SK-N-SH (cell line): ENCODE results near the gene PLEKHH1.

Source experiments
- EP300 ChIP-seq, 2 experiments: IDR thresholded peaks; 2 replicates each; pipeline versions ENCODE4 v1.4.0 to v1.6.1; 2012; ENCODE audit warnings: borderline replicate concordance in 1 of 2, low read depth in 1 of 2, low read length in 1 of 2
- FOXM1 ChIP-seq: IDR thresholded peaks from 2 replicates; pipeline ENCODE4 v1.4.0; 2012; ENCODE audit warnings: low read depth, mild to moderate bottlenecking
- NFIC ChIP-seq: IDR thresholded peaks from 2 replicates; pipeline ENCODE4 v1.4.0; 2012; ENCODE audit warnings: borderline replicate concordance
- POLR2AphosphoS5 ChIP-seq: IDR thresholded peaks from 2 replicates; pipeline ENCODE4 v1.6.1; 2012; ENCODE audit warnings: low read depth, low read length
- RAD21 ChIP-seq: IDR thresholded peaks from 2 replicates; pipeline ENCODE4 v1.6.1; 2012; ENCODE audit warnings: mild to moderate bottlenecking, low read length
- SIN3A ChIP-seq: IDR thresholded peaks from 2 replicates; pipeline ENCODE4 v1.6.1; 2012; ENCODE audit warnings: low read depth, mild to moderate bottlenecking, low read length, moderate library complexity, borderline replicate concordance
- TF ChIP-seq, protein P1 (sequence below): fragments of 200-600 bp; sonication (generic); IDR thresholded peaks from 2 replicates; pipeline ENCODE4 v1.6.1; 2017; ENCODE audit warnings: antibody characterized with exemption, mild to moderate bottlenecking, moderate library complexity
- TF ChIP-seq, protein P2 (sequence below): IDR thresholded peaks from 2 replicates; pipeline ENCODE4; 2012
- TF ChIP-seq, protein P3 (sequence below): IDR thresholded peaks from 2 replicates; pipeline ENCODE4 v1.6.1; 2012; ENCODE audit warnings: mild to moderate bottlenecking, low read depth, low read length, moderate library complexity

DNA sequence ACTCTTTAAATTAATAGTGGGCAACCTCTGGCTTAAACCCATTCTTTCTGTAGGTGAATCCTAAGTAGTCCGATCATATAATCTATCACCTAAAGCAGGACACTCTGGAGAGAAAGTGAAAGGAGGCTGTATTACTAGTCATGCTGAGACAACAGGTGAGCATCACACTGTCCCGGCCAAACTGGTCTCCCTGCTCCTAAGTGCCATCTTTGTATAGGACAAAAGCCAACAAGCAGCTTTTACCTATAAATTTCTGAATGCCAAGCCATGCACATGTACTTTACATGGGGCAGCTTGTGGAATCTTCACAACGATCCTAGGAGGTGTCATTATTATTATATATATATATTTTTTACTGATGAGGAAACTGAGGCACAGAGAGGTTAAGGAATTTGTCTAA is 18.0 kb downstream of the PLEKHH1 start:
- TF ChIP-seq, protein P1, sequence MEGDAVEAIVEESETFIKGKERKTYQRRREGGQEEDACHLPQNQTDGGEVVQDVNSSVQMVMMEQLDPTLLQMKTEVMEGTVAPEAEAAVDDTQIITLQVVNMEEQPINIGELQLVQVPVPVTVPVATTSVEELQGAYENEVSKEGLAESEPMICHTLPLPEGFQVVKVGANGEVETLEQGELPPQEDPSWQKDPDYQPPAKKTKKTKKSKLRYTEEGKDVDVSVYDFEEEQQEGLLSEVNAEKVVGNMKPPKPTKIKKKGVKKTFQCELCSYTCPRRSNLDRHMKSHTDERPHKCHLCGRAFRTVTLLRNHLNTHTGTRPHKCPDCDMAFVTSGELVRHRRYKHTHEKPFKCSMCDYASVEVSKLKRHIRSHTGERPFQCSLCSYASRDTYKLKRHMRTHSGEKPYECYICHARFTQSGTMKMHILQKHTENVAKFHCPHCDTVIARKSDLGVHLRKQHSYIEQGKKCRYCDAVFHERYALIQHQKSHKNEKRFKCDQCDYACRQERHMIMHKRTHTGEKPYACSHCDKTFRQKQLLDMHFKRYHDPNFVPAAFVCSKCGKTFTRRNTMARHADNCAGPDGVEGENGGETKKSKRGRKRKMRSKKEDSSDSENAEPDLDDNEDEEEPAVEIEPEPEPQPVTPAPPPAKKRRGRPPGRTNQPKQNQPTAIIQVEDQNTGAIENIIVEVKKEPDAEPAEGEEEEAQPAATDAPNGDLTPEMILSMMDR: no peak
- no peak for TF ChIP-seq EP300 (IDR thresholded peaks at IDR 0.05; ENCODE audit: borderline replicate concordance in 1 of 2, low read depth in 1 of 2, low read length in 1 of 2)
- no peak for TF ChIP-seq NFIC
- TF ChIP-seq FOXM1: no peak
- TF ChIP-seq, protein P2, sequence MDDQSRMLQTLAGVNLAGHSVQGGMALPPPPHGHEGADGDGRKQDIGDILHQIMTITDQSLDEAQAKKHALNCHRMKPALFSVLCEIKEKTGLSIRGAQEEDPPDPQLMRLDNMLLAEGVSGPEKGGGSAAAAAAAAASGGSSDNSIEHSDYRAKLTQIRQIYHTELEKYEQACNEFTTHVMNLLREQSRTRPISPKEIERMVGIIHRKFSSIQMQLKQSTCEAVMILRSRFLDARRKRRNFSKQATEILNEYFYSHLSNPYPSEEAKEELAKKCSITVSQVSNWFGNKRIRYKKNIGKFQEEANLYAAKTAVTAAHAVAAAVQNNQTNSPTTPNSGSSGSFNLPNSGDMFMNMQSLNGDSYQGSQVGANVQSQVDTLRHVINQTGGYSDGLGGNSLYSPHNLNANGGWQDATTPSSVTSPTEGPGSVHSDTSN: no peak
- no peak for TF ChIP-seq SIN3A
- TF ChIP-seq, protein P3, sequence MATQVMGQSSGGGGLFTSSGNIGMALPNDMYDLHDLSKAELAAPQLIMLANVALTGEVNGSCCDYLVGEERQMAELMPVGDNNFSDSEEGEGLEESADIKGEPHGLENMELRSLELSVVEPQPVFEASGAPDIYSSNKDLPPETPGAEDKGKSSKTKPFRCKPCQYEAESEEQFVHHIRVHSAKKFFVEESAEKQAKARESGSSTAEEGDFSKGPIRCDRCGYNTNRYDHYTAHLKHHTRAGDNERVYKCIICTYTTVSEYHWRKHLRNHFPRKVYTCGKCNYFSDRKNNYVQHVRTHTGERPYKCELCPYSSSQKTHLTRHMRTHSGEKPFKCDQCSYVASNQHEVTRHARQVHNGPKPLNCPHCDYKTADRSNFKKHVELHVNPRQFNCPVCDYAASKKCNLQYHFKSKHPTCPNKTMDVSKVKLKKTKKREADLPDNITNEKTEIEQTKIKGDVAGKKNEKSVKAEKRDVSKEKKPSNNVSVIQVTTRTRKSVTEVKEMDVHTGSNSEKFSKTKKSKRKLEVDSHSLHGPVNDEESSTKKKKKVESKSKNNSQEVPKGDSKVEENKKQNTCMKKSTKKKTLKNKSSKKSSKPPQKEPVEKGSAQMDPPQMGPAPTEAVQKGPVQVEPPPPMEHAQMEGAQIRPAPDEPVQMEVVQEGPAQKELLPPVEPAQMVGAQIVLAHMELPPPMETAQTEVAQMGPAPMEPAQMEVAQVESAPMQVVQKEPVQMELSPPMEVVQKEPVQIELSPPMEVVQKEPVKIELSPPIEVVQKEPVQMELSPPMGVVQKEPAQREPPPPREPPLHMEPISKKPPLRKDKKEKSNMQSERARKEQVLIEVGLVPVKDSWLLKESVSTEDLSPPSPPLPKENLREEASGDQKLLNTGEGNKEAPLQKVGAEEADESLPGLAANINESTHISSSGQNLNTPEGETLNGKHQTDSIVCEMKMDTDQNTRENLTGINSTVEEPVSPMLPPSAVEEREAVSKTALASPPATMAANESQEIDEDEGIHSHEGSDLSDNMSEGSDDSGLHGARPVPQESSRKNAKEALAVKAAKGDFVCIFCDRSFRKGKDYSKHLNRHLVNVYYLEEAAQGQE: no peak
- TF ChIP-seq RAD21: no peak
- TF ChIP-seq POLR2AphosphoS5: no peak
